GM13977 (cell line): ENCODE measurements around the gene NXF2B.
"Not testable (repeated sequence)": the region's sequence is repeated elsewhere in the genome, so short reads cannot be mapped to it uniquely, and the experiment has no call there.

Source experiments
- DNase-seq: peaks from one replicate; pipeline ENCODE4 v3.0.0; 2012; ENCODE audit warnings: low spot score
- in situ Hi-C: fragments of 300-500 bp; cut with MboI; formaldehyde crosslinking; loops from one replicate; pipeline ENCODE4 v1.12.0; 2022; ENCODE audit warnings: low sequenced_read_pairs, low pct_unique_long_range_greater_than_20kb, mixed read lengths, inconsistent platforms; ENCODE audit not compliant: unreplicated experiment
- TF ChIP-seq, protein P1 (sequence below): IDR thresholded peaks from 2 replicates; pipeline ENCODE4 v1.5.1; 2012; ENCODE audit warnings: mild to moderate bottlenecking, control low read depth; ENCODE audit not compliant: insufficient read depth; ENCODE audit errors: extremely low read depth, missing control alignments

NXF2B gene, protein sequence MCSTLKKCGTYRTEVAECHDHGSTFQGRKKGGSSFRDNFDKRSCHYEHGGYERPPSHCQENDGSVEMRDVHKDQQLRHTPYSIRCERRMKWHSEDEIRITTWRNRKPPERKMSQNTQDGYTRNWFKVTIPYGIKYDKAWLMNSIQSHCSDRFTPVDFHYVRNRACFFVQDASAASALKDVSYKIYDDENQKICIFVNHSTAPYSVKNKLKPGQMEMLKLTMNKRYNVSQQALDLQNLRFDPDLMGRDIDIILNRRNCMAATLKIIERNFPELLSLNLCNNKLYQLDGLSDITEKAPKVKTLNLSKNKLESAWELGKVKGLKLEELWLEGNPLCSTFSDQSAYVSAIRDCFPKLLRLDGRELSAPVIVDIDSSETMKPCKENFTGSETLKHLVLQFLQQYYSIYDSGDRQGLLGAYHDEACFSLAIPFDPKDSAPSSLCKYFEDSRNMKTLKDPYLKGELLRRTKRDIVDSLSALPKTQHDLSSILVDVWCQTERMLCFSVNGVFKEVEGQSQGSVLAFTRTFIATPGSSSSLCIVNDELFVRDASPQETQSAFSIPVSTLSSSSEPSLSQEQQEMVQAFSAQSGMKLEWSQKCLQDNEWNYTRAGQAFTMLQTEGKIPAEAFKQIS

DNA sequence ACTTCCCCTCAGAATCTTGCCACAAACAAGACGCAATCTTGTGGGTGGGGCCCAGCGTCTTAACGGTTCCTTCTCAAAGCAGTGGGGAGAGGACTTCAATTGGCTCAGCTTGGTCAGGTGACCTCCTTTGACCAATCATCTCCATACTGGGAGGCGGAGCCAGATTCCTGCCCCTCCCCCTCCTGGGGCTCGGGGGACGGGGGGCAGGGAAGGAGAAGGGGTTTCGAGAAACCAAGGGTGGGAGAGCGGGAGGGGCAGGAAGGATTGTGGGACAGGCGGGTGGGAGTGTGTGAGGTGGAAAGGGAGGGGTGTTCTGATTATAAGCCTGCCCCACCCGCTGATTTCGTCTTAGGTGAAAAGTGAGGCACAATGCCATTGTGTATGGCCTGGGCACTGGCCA is at the start of gene NXF2B:
NXF2B (minus strand) TSS at position 101 of the 400 bp plus-strand sequence. CDS start 59,972 bp downstream, outside the sequence.
- in situ Hi-C loops, DNase-seq: not testable (repeated sequence)

DNA sequence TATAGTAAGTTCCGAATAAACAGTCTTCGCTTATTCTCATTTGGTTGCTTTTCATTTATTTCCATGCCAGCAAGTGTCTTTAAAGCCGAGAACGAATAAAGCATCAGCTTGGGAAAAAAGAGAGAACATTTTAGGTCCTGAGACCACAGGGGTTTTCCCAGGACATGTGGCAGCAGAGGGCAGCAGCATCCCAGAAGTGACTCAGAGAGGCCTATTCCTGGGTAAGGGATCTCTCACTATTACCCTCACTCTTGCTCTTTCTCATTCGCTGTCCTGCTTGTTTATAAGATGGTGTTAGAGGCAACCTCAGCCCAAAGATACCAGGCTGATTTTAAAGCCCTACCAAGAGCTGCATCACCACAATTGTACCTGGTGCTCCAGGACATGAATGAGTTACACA is 39.0 kb upstream of the NXF2B start:
- in situ Hi-C loops, DNase-seq: not testable (repeated sequence)

DNA sequence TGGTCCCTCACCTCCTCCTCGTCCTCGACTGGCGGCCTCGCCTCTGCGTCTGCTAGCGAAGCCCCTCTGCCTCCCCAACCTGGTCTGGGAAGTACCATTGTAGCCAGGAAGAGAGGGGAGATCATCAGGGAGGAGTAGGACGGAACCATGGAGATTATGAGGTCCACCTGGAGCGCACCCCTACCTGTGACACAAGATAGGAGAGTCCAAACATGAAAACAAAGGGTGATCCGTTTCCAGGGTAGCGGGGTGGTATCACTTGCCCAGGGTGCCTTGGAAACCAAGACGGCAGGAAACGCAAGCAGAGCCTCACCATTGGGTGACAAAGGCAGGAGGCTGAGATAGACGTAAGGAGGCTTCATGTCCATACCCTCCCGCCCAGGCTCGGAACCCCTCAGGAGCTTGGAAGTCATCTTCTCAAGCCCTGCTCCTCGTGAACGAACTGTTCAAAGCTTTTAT is 32.0 kb upstream of the NXF2B start, which contains the start of gene TCP11X2:
TCP11X2 (minus strand) TSS at position 51 of the 459 bp plus-strand sequence.
- DNase-seq, in situ Hi-C loops: not testable (repeated sequence)

DNA sequence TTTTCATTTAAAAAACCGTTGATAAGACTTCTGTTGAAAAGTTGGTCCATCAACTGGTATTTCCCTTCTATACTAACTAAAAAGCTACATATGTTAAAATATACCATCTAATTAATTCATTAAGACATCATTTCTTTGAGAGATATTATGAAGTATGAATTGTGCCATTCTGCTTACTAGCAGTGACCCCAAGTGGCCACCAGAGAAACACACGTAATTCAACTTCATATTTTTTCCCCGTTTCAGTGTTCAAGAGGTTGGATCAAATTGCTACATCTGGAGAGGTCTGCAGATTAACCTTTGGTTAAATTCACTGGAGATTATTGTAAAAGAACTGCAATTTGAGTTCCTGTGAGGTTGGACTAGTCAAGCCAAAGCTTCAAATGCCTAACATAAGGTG is 30.4 kb upstream of the NXF2B start:
- DNase-seq, in situ Hi-C loops: not testable (repeated sequence)

DNA sequence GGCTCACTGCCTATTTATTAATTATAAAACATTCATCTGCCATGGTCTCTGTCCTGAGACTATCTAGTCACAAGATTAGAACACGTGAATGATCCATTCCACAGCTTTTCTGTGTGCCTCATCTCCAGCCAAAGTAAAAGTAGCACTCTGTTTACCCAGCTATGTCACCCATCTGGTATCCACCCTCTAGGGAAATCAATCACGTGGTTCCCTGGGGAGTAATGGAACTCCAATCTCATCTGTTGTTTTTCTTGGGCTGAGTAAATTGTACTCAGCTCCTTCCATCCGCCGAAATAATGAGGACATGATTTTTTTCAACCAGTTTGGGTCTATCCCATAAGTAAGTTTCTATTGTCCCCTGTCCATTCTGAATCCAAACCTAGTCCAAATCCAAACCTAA is 18.8 kb upstream of the NXF2B start:
- DNase-seq, in situ Hi-C loops: not testable (repeated sequence)

DNA sequence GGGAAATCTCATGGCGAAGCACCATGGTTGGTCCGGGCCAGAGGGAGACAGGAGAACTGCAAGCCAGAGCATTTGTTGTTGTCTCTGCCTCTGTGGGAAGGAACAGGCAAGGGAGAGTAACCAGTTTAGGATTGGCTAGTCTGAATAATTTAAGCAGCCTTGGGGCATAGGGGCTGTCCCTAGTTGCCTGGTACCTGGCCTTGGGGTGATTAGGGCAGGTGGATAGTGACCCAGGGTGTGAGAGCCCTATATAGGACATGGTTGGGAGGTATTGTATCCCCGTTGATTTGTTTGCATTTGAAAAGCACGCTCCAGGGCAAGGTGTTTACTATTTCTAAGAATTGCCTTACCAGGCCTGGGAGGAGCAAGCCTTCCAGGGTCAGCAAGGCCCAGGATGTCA is 25.3 kb downstream of the NXF2B start:
- in situ Hi-C loops, DNase-seq: not testable (repeated sequence)

DNA sequence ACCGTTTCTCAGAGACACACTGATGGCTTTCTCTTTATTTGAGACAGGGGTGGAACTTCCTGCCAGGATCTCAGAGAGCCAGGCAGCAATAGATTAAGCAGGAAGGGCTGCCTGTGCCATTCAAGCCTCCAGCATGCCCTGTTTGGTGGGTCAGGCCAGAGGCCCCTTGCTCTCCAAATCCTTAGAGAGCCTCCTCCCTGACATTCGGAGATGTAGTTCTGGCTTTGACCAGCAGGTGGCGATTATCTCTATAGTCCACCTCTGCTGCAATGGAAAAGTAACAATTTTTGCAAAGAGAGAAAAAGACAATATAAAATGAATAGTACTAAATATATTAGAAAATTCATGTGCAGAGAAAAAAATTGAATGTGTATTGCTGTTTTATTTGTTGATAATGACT is 93.9 kb downstream of the NXF2B start:
- DNase-seq, result peak; percentile 31
- in situ Hi-C loops, result no loop called here
- TF ChIP-seq, protein P1, sequence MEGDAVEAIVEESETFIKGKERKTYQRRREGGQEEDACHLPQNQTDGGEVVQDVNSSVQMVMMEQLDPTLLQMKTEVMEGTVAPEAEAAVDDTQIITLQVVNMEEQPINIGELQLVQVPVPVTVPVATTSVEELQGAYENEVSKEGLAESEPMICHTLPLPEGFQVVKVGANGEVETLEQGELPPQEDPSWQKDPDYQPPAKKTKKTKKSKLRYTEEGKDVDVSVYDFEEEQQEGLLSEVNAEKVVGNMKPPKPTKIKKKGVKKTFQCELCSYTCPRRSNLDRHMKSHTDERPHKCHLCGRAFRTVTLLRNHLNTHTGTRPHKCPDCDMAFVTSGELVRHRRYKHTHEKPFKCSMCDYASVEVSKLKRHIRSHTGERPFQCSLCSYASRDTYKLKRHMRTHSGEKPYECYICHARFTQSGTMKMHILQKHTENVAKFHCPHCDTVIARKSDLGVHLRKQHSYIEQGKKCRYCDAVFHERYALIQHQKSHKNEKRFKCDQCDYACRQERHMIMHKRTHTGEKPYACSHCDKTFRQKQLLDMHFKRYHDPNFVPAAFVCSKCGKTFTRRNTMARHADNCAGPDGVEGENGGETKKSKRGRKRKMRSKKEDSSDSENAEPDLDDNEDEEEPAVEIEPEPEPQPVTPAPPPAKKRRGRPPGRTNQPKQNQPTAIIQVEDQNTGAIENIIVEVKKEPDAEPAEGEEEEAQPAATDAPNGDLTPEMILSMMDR, result peak; percentile 79

DNA sequence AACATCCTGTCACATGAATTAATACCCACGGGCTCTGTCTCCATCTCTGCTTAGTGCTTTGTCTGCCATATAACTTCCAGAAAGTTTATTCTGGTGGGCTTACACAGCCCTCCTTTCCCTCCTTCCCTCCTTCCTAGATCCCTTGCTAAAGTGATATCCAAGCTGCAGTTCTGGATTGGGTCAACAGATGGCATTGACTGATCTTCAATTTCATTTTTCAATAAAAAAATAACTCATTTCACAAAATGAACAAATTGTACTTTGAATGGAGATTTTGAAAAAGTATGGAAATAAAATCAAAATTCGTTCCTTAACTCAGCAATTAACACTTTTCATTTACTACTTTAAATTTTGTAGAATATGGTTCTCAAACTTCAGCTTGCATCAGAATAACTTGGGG is 97.9 kb downstream of the NXF2B start:
- in situ Hi-C loops, result no loop called here
- no peak for DNase-seq
- TF ChIP-seq, protein P1, result no peak

DNA sequence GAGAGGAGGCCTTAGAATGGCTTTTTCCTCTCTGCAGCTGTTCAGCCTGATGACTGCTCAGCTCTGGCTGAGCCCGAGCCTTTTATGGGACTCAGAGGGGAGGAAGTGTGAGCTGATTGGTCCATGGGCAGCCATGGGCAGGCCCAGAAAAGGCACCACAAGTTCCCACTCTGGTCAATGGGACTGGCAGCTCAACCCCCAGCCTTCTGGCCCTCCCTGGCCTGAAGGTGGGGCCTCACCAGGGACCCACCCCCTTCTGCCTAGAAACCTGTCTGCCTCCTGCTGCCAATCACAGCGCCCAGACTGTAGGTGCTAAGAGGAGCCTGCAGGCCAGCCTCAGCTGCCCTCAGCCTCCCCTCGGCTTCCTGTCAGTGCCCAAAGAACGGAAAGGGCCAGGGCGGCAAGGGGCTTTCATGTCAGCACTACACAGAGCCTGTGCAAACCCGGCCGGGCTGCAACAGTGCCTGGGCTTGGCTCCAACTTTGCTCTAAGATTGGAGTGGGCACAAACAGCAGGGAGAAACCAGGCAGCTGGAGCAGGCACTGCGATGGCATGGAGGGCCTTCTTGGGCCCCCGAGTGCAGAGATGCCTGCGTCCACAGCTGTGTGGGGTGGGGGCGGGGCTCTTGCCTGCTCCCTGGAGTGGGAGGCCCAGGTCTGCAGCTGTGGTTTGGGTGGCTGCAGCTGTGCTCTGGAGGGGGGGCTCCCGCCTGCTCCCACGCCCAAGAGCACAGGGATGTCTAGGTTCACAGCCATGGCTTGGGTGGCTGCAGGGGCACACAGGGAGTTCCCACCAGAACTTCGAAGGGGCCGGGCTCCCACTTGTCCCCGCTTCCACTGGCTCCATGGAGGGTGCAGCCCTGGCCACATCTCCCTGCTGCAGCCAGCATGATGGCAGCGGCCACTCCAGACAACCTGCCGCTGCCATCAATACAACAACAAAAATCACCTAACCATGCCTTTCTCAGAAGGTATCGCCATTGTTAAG is 100.2 kb downstream of the NXF2B start:
- in situ Hi-C loops, result no loop called here
- no peak for DNase-seq
- TF ChIP-seq, protein P1, result no peak
